GM21423 (cell line): ENCODE results near the gene TIMM44.
"Not testable (repeated sequence)": the region's sequence is repeated elsewhere in the genome, so short reads cannot be mapped to it uniquely, and the experiment has no call there.

Source experiments
- ATAC-seq: cut with Tn5 transposase; IDR thresholded peaks from one replicate; pipeline ENCODE4 v1.9.1; 2021; ENCODE audit warnings: mild to moderate bottlenecking, moderate library complexity; ENCODE audit not compliant: unreplicated experiment

TIMM44 gene

GRCh38 chr19:7902796-7903243, 40.6 kb downstream of the TIMM44 start:
- ATAC-seq: no peak

DNA sequence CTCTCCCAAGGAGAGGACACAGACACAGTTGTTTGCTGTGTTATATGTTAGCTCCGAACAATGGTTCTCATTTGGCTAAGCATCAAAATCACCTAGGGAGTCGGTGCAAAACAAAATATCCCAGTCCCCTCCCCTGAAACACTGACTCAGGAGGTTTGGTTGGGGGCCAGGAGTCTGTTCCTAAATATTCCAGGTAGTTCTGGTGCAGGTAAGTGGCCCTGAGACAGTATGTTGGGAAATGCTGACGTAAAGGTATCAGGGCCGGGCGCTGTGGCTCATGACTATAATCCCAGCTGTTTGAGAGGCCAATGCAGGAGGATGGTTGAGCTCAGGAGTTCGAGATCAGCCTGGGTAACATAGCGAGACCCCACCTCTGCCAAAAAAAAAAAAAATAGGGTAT, 42.1 kb downstream of the TIMM44 start:
- no peak for ATAC-seq

DNA sequence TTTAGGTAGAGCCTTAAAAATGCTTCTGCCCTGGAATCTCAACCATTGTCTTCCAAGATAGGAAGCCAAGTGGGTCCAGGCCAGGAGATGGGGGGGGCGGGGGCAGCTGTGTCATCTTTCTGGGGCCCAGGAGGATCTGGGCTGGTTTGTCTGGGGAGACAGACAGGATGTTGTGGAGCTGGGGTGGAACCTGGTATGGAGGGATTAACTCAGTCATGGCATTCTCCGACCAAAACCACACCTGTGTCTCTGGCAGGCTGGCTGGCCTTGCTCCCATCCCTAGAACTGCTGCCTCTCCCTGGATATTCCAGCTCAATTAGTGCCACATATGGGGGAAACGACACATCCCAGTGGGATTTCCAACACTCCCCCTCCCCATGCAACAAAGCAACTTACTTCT, 42.5 kb downstream of the TIMM44 start:
- ATAC-seq: no peak

GRCh38 chr19:7900401-7900870, 43.0 kb downstream of the TIMM44 start:
- no peak for ATAC-seq

DNA sequence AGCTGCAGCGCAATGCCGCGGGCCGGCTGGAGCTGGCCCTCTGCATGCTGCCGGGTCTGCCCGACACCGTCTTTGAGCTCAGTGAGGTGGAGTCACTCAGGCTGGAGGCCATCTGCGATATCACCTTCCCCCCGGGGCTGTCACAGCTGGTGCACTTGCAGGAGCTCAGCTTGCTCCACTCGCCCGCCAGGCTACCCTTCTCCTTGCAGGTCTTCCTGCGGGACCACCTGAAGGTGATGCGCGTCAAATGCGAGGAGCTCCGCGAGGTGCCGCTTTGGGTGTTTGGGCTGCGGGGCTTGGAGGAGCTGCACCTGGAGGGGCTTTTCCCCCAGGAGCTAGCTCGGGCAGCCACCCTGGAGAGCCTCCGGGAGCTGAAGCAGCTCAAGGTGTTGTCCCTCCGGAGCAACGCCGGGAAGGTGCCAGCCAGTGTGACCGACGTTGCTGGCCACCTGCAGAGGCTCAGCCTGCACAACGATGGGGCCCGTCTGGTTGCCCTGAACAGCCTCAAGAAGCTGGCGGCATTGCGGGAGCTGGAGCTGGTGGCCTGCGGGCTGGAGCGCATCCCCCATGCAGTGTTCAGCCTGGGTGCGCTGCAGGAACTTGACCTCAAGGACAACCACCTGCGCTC, 43.6 kb downstream of the TIMM44 start:
- no peak for ATAC-seq

GRCh38 chr19:7898967-7899366, 44.5 kb downstream of the TIMM44 start:
- no peak for ATAC-seq

- no peak for ATAC-seq
Observed at GRCh38 chr19:7897292-7897691, 46.2 kb downstream of the TIMM44 start.

DNA sequence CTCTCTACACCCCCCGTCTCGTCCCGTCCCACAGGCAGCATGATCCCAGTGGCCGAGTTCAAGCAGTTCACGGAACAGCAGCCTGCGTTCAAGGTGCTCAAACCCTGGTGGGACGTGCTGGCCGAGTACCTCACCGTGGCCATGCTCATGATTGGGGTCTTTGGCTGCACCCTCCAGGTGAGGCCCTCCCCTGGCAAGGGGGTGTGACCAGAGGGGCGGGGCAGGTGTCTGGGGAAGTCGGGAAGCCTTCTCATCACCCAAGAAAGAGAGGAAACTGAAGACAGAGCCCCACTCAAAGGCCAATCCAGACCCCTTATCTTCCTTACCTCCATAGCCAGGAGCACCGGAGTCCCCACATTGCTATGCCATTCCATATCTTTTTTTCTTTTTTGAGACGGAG, 47.9 kb downstream of the TIMM44 start:
- no peak for ATAC-seq

DNA sequence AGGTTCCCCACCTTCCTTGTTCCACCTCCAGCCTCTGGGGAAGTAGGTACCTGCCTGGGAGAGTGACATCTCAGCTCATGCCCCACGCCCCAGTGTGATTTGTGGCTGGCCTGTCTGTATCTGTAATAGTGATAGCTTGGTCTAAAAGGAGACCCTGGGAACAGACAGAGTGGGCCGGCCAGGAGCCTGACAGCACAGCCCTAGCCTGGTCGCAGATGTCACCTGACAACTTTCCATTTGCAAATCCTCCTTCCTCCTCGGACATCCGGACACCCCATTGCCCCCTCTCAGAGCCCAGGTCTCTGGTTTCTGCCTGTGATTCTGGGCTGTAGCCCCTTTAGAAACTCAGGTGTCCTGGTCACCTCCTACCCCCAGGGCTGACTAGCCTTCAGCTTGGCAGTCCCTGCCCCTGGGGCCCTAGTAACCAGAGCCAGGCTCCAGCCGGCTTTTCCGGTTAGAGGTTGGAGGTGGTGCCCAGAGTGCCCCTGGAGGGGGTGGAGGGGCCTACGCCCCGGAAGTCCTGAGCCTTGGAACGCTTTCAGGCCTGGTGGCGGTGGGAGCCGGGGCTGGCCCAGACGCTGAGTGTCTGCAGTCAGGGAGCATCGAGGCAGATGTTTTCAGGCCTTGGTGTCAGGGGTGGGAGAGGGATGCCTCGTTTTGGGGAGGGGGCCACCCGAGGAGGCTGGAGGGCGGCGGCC, 48.7 kb downstream of the TIMM44 start:
- ATAC-seq: no peak

- not testable (repeated sequence) for ATAC-seq
Observed at GRCh38 chr19:7893362-7894101, 49.9 kb downstream of the TIMM44 start.

DNA sequence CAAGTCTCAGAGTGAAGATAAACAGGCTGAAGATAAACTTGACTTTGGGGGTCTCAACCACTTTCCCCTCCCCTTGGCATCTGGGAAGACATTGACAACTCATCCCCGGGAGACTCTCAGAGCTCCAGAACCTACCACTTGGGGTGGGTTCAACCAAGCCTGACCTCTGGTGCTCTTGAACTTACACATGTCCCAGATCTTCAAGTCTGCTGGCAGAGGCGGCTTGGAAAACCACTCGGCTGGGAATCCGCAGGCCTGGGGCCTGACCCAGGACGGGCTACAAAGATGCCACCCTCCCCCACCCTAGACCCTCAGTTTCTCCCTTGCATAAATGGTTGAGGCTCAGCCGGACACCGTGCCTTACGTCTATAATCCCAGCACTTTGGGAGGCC, 54.6 kb downstream of the TIMM44 start:
- ATAC-seq: no peak

DNA sequence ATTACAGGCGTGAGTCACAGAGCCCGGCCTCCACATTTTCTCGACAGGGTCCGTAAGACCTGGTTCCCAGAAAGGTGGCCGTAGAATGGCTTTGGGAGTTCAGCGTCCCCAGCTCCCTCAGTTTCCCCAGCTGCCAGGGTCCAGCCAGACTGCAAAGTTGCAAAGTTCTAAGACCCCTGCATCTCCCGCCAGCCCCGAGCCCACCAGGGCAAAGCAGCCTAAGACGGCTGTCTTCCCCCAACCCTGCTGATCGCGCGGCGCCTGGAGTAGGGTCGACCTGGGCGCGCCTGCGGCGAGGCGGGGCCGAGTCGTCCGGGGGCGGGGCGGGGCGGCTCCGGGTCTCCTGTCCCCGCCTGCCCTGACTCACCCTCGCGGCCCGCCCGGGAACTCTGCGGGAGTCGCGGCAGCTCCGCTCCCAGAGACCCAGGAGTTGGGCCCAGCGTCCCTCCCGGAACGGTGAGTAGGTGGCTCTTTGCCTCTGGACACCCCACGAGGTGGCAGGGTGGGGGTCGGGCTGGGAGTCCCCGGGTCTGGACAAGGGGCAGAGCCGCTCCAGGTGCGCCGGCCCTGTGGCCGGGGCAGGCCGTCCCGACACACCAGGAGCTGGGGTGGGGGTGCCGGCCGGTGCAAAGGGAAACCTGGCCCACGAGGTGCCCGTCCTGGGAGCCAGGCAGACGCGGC, 55.2 kb downstream of the TIMM44 start, which contains the start of gene LRRC8E:
Gene LRRC8E, plus strand, starts transcription at position 366 of the 681 bp plus-strand sequence. CDS start 7,094 bp downstream, outside the sequence.
- ATAC-seq: no peak

- no peak for ATAC-seq
Observed at GRCh38 chr19:7887408-7888144, 55.9 kb downstream of the TIMM44 start.

GRCh38 chr19:7885818-7886217, 57.6 kb downstream of the TIMM44 start:
- no peak for ATAC-seq

DNA sequence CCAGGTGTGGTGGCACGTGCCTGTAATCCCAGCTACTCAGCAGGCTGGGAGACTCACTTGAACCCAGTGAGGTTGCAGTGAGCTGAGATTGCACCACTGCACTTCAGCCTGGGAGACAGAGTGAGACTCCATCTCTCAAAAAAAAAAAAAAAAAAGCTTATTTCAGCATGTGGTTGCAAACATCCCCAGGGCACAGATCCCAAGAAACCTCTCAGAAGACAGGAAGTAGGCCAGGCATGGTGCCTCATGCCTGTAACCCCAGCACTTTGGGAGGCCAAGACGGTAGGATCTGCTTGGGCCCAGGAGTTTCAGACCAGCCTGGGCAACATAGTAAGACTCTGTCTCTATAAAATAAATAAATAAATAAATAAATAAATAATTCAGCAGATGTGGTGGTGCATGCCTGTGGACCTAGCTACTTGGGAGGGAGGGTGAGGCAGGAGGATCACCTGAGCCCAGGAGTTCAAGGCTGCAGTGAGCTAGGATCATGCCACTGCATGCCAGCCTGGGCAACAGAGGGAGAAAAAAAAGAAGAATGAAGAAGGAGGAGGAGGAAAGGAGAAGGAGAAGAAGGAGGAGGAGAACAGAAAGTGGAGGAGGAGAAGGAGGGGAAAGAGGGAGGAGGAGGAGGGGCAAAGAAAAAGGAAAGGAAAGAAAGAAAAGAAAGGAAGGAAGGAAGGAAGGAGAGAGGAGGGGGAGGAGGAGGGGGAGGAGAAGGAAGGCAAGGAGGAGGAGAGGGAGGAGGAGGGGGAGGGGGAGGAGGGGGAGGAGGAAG, 59.5 kb downstream of the TIMM44 start:
- no peak for ATAC-seq

GRCh38 chr19:7883105-7883504, 60.4 kb downstream of the TIMM44 start:
- no peak for ATAC-seq

- no peak for ATAC-seq
Observed at GRCh38 chr19:7881910-7882309, 61.6 kb downstream of the TIMM44 start.

- ATAC-seq: no peak
Observed at GRCh38 chr19:7879836-7880235, 63.6 kb downstream of the TIMM44 start.

GRCh38 chr19:7879111-7879807, 64.2 kb downstream of the TIMM44 start:
- ATAC-seq: no peak
